GM23338 (cell line): Measurements from ENCODE around the gene BAK1. TPM values are rescaled to one million over a fixed set of nuclear protein-coding genes. Genes with fewer than 3 reads are reported as not detected.

Experiments
- ATAC-seq: fragments of 200-7000 bp; cut with Tn5 transposase; 3 replicates; pipeline ENCODE4 v1.9.1; 2020
- DNase-seq: peaks from one replicate; pipeline ENCODE4 v3.0.0-alpha.2; 2015; ENCODE audit warnings: low spot score
- H2AFZ ChIP-seq: fragments of 200-600 bp; sonication (generic); 2 replicates; pipeline ENCODE4 v1.8.0; 2016; ENCODE audit warnings: antibody characterized with exemption, mild to moderate bottlenecking, moderate library complexity
- H3F3A ChIP-seq: fragments of 200-600 bp; sonication (generic); replicated peaks from 2 replicates; pipeline ENCODE4 v1.8.0; 2017; ENCODE audit warnings: antibody characterized with exemption, mixed run types, low read depth
- H3K27ac ChIP-seq: fragments of 200-600 bp; sonication (generic); 2 replicates; pipeline ENCODE4 v1.6.1; 2016; ENCODE audit warnings: low read depth
- H3K27me3 ChIP-seq: fragments of 200-600 bp; sonication (generic); 2 replicates; pipeline ENCODE4 v1.8.0; 2016; ENCODE audit warnings: mild to moderate bottlenecking, mixed run types, moderate library complexity; ENCODE audit not compliant: insufficient read depth
- H3K36me3 ChIP-seq: fragments of 200-600 bp; sonication (generic); 2 replicates; pipeline ENCODE4 v1.8.0; 2016; ENCODE audit warnings: mild to moderate bottlenecking; ENCODE audit not compliant: insufficient read depth
- H3K4me1 ChIP-seq: fragments of 200-600 bp; sonication (generic); 2 replicates; pipeline ENCODE4 v1.8.0; 2016; ENCODE audit warnings: mild to moderate bottlenecking, moderate library complexity; ENCODE audit not compliant: insufficient read depth
- H3K4me2 ChIP-seq: fragments of 200-600 bp; sonication (generic); 2 replicates; pipeline ENCODE4 v1.7.1; 2017; ENCODE audit warnings: mixed run types
- H3K4me3 ChIP-seq: fragments of 200-600 bp; sonication (generic); 2 replicates; pipeline ENCODE4 v1.6.1; 2016; ENCODE audit warnings: mixed run types
- H3K79me2 ChIP-seq: fragments of 200-600 bp; sonication (generic); replicated peaks from 2 replicates; pipeline ENCODE4 v1.8.0; 2017; ENCODE audit warnings: mild to moderate bottlenecking; ENCODE audit not compliant: insufficient read depth
- H3K9me2 ChIP-seq: fragments of 200-600 bp; sonication (generic); 2 replicates; pipeline ENCODE4 v1.8.0; 2017; ENCODE audit not compliant: insufficient read depth
- H4K20me1 ChIP-seq: fragments of 200-600 bp; sonication (generic); replicated peaks from 2 replicates; pipeline ENCODE4 v1.8.0; 2017; ENCODE audit warnings: mild to moderate bottlenecking; ENCODE audit not compliant: insufficient read depth
- H3K27ac Mint-ChIP-seq: 2 replicates; pipeline ENCODE4 v1.8.0; 2020; ENCODE audit warnings: inconsistent platforms, mild to moderate bottlenecking, moderate library complexity, mixed read lengths
- H3K27me3 Mint-ChIP-seq: 3 replicates; pipeline ENCODE4 v1.8.0; 2022; ENCODE audit warnings: low read depth, mild to moderate bottlenecking, moderate library complexity, mixed read lengths, inconsistent platforms; ENCODE audit not compliant: insufficient read depth, poor library complexity
- H3K36me3 Mint-ChIP-seq: 3 replicates; pipeline ENCODE4 v1.8.0; 2021; ENCODE audit warnings: low read depth, mild to moderate bottlenecking, inconsistent platforms, moderate library complexity, mixed read lengths
- H3K4me1 Mint-ChIP-seq: 3 replicates; pipeline ENCODE4 v1.8.0; 2020; ENCODE audit warnings: mild to moderate bottlenecking, inconsistent platforms, mixed read lengths
- H3K4me3 Mint-ChIP-seq: 3 replicates; pipeline ENCODE4 v1.8.0; 2021; ENCODE audit warnings: moderate library complexity, mild to moderate bottlenecking, inconsistent platforms, mixed read lengths
- H3K9me3 Mint-ChIP-seq: 3 replicates; pipeline ENCODE4 v1.8.0; 2020; ENCODE audit warnings: moderate library complexity, mild to moderate bottlenecking, inconsistent platforms, mixed read lengths
- CREB1 ChIP-seq: fragments of 250-450 bp; sonication (Bioruptor Pico); IDR thresholded peaks from 2 replicates; pipeline ENCODE4 v1.5.0; 2020; ENCODE audit warnings: low read depth, mild to moderate bottlenecking, moderate library complexity
- EZH2phosphoT487 ChIP-seq: fragments of 200-600 bp; sonication (generic); IDR thresholded peaks from one replicate; pipeline ENCODE4 v1.8.1; 2018; ENCODE audit warnings: antibody characterized with exemption; ENCODE audit not compliant: unreplicated experiment
- JUNB ChIP-seq: IDR thresholded peaks from one replicate; pipeline ENCODE4 v1.6.1; 2016; ENCODE audit warnings: antibody characterized with exemption; ENCODE audit not compliant: unreplicated experiment
- NANOG ChIP-seq: IDR thresholded peaks from 2 replicates; pipeline ENCODE4 v1.6.1; 2016; ENCODE audit warnings: antibody characterized with exemption, borderline replicate concordance
- POLR2AphosphoS5 ChIP-seq: IDR thresholded peaks from 2 replicates; pipeline ENCODE4 v1.6.1; 2016; ENCODE audit warnings: antibody characterized with exemption, low read depth
- REST ChIP-seq: IDR thresholded peaks from one replicate; pipeline ENCODE4 v1.6.1; 2018; ENCODE audit warnings: antibody characterized with exemption; ENCODE audit not compliant: unreplicated experiment
- ZNF114 ChIP-seq: fragments of 250-450 bp; sonication (Bioruptor Pico); IDR thresholded peaks from 2 replicates; pipeline ENCODE4 v1.5.0; 2020; ENCODE audit warnings: mild to moderate bottlenecking, moderate library complexity
- ZNF331 ChIP-seq: fragments of 250-450 bp; sonication (Bioruptor Pico); IDR thresholded peaks from 2 replicates; pipeline ENCODE4 v1.5.0; 2020; ENCODE audit warnings: low read depth, mild to moderate bottlenecking, moderate library complexity
- ZNF462 ChIP-seq: fragments of 250-450 bp; sonication (Bioruptor Pico); IDR thresholded peaks from 2 replicates; pipeline ENCODE4 v1.5.0; 2020; ENCODE audit warnings: mild to moderate bottlenecking, moderate library complexity
- polyA plus RNA-seq: library from polyadenylated mRNA; unstranded; fragments of >200 nt; fragmentation: Nextera tagmentation; extraction: Ambion mirVana; gene quantifications from 2 replicates; pipeline ENCODE4 v1.2.1, GENCODE V29; 2016
- total RNA-seq: library from RNA; depleted of rRNA; stranded (reverse); fragments of >200 nt; shearing (Covaris generic); gene quantifications from 2 replicates; pipeline ENCODE4 v1.2.3, GENCODE V29; 2014

The BAK1 gene
- total and polyA plus RNA-seq, 2 experiments from 2014 or later = 22.2 to 45.0 TPM

GRCh38 chr6:33623895-33624381, 43.9 kb upstream of the BAK1 start:
- DNase-seq (no peak), ATAC-seq (no peak)
- TF ChIP-seq REST = no peak
- TF ChIP-seq NANOG = no peak
- TF ChIP-seq ZNF462 = no peak
- TF ChIP-seq POLR2AphosphoS5 = no peak
- TF ChIP-seq ZNF114 (CRISPR knock-in tag) = no peak
- no peak for TF ChIP-seq JUNB
- TF ChIP-seq EZH2phosphoT487 = no peak
- TF ChIP-seq CREB1 (CRISPR knock-in tag) = no peak
- TF ChIP-seq ZNF331 (CRISPR knock-in tag) = no peak
- H3K9me2 ChIP-seq = no peaks in the 10 kb centered on the region
- no peak overlapping the region for H3K27ac ChIP-seq
- Mint-ChIP-seq H3K4me1 (peaks cover 49% of the 10 kb centered on the region), H3K27ac (no peak overlapping the region), H3K36me3 (peaks cover 4% of the 10 kb centered on the region; the same call in 2 of the 3 replicates), H3K4me3 (peak overlapping the region; percentile 45; the same call in 2 of the 3 replicates), H3K9me3 (no peaks in the 10 kb centered on the region), H3K27me3 (peaks cover 21% of the 10 kb centered on the region)
- H4K20me1 ChIP-seq = peaks cover 20% of the 10 kb centered on the region
- peaks cover 36% of the 10 kb centered on the region; the same call in 1 of the 2 replicates for H3K79me2 ChIP-seq
- peak overlapping the region; percentile 99; the same call in 1 of the 2 replicates for H3K4me2 ChIP-seq
- peaks cover 4% of the 10 kb centered on the region; the same call in 1 of the 2 replicates for H3F3A ChIP-seq
- peaks cover 40% of the 10 kb centered on the region for H3K4me1 ChIP-seq
- no peak overlapping the region for H3K4me3 ChIP-seq
- H2AFZ ChIP-seq = no peak overlapping the region
- 0 out of 2 replicates have a peak, but pooled peaks cover 5% of the 10 kb centered on the region for H3K36me3 ChIP-seq
- H3K27me3 ChIP-seq = peaks cover 26% of the 10 kb centered on the region
